GM12891 (cell line): Measurements from ENCODE around the gene CENPB.

Experiments
- POLR2A ChIP-seq: IDR thresholded peaks from 2 replicates; pipeline ENCODE4 v1.6.1; 2011; ENCODE audit warnings: low read depth, low read length, control low read depth
- POLR2AphosphoS5 ChIP-seq: IDR thresholded peaks from 2 replicates; pipeline ENCODE4 v1.6.1; 2011; ENCODE audit warnings: low read depth, low read length, control low read depth
- POU2F2 ChIP-seq: IDR thresholded peaks from 2 replicates; pipeline ENCODE4 v1.6.1; 2011; ENCODE audit warnings: low read depth, mild to moderate bottlenecking, control low read depth, low read length, moderate library complexity
- TAF1 ChIP-seq: IDR thresholded peaks from 2 replicates; pipeline ENCODE4 v1.6.1; 2011; ENCODE audit warnings: low read depth, low read length, control low read depth

DNA sequence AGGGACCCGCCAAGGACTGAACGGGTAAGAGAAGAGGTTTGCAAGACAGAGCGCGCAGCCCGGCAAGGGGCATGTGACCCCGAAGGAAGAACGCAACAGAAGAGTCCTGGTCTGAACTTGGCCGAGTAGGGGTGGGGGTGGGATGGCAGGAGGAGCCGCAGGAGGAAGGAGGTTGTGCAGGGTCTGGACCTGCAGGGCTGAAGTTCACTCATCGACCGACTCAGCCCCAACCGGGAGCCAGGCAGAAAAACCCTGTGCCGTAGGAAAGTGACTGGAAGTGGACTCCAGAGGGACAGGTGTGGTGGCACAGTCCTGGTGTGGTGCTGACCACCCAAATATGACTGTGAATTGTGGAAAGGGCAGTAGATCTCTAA lies 34.2 kb downstream of the CENPB start:
- TF ChIP-seq POLR2A: no peak
- TF ChIP-seq TAF1: no peak
- no peak for TF ChIP-seq POLR2AphosphoS5
- no peak for TF ChIP-seq POU2F2
